ENCODE results near the gene IGHMBP2.
"Not testable (repeated sequence)": the region's sequence is repeated elsewhere in the genome, so short reads cannot be mapped to it uniquely, and the experiment has no call there.

IGHMBP2 gene

DNA sequence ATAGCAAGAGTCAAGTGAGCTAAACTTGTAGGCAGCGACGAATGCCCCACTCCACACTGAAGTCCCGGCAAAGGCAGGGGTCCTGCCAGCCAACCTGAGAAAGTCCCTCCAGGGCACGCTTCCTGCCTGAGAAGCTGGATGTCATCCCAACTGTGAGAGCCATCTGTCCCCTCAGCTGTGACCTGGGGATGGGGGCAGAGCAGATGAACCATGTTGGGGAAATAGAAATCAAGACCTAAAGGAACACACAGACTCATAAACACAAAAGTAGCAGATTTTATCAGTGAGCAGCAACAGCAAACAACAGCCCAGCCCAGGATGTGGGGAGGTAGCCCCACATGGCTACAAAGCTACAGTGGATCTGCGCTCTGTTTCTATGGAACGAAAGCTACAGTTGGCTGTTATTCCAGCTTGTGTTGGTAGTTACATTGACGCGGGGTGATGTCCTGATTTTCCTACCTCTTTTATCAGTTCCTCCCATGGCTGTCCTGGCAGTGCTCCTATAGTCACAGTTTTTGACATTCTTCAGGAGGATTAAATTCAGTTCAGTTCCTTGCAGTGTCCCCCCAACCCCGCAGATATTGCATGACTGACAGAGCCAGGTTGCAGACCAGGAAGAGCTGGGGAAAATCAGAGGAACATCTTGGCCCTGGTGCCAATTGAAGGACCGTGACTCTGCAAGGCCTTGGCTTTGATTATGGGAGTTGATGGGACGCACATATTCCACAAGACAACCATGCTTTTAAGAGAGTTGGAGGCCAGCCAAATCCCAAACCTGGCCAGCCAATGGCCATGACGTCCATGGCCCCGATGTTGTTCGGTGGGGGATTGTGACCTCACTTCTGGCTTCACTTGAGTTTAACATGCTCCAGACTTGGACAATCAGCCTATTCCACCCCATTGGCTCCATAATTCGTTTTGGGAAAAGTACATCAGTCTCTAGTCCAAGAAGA is 62.5 kb downstream of the IGHMBP2 start:
- no peak for DNase-seq

DNA sequence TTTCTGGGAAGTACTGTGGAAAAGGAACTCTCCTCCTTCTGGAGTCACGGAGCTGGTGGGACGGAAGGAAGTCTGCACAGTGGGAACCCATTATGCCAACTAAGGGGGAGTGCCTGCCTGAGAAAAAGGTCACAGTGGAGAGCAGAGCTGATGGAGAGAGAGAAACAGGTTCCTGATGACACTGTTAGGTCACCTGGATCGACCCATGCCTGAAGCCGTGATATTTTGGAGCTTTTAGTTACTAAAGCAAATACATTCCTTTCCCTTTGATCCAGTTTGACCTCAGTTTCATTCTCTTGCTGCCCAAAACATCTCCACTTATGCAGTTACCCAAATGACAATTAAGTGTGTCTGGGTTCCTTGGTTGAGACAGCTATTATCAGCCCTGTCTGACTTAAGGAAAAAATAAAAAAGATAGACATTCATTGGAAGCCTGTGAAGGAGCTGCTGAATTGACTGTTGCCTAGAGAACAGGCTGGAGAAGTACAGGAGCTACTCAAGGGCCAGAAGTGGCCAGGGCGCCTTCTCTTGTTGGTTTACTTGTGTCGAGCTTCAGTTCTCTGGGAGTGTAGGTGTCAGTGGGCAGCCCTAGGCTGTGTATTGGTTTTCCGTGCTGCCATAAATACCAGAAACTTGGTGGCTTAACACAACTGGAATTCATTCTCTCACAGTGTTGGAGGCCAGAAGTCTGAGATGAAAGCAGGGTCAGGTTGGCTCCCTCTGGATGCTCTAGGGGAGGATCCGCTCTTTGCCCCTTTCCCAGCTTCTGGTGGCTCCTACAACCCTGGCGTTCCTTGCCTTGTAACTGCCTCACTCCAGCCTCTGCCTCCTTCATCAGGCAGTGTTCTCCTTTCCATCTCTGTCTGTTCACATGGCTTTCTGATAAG is 63.4 kb downstream of the IGHMBP2 start:
- DNase-seq, result no peak

DNA sequence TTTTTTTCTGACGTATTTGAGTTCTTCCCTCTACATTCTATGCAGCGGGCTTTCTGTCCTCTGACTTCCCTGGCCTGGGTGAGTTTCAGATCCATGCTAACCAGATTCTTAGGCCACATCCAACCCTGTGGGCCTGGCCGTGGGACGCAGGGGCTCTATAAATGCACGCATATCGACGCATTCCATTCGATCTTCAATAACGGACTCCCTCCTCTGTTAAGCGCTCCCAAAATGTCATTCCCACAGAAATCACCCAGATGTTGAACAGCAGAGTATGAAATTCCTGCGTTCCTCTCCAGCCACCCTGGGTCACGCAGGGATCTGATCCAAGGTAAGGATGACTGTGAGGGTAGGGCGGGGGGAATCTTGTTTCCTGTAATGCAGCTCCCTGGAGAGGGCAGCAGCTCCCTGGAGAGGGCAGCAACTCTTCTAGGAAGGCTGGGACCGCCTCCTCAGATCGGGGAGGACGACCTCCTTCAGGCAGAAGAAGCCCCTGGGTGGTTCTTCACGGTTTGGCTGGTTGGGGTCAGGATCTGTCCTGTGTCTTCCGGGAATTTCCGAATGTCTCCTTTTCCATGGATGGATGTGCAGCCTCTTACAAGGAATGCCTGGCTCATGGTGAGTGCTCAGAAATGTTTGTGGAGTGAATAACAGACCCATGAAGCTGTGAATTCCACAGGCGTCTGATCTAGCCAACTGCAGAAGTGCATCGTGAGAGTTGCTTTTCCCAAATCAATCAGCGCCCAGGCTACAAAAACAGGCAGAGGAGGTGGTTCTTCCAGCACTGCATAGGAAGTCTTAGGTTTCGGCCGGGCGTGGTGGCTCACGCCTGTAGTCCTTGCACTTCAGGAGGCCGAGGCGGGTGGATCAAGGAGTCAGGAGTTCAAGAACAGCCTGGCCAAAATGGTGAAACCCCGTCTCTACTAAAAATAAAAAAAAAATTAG is 64.9 kb downstream of the IGHMBP2 start:
- DNase-seq, result no peak

DNA sequence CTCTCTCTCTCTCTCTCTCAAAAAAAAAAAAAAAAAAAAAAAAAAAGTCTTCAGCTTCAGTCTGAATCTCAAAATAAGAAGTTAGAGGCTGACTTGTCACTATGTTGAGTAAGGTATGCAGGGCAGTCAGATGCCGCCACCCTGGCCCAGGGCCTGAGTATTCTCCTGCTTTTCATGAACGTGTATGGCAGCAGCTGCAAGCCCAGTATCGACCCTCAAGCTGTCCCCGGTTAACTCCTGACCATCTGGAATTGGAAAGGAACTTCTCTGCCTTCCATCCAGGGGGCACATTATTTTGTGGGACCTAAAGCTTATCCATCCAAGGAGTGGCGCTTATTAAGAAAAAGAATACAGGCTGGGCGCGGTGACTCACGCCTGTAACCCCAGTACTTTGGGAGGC is 65.7 kb downstream of the IGHMBP2 start:
- no peak for DNase-seq

DNA sequence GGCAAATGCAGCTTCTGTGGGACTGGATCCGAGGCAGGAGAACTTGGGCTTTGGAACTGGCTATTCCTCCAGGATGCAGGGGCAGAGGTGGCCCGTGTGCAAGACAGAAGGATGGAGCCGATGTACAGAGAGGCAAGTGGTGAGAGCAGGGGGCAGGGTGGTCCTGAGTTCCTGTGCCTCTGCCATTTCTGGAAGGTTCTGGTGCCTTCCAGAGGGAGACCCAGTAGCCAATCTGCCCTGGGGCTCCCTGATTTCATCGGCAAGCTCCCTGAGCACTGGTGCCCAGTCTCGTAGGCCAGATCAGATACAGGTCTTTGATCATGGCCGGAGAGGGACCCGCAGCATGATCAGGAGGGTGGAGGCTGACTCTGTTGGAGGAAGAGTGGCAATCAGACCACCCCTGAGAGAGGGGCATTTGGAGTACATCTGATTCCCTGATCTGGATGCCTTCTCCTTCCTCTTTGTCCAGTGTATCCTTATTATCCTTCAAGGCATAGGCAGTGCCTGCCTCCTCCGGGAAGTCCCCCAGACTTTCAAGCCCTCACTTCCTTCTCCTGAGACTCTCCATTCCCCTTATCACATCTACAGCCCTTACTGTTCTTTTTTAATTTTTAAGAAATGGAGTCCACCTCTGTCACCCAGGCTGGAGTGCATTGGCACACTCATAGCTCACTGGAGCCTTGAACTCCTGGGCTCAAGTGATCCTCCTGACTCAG is 67.4 kb downstream of the IGHMBP2 start:
- DNase-seq, result no peak

DNA sequence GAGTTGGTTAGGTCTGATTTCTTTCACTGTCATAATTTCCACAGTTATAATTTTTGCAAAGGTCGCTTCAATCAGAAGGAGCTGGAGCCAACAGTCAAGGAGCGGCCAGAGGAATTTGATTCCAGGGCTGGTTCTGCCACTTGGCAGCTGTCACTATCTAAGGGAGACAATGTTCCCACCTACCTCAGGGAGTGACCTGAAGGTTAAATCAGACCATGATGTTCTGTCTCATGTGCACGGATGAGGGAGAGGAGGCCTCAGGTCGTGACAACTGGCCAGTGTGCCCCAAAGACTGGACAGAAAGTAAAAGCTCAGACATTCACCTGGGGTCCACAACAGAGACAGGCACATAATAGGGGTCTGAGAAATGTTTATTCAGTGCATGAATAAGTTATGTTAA is 69.5 kb downstream of the IGHMBP2 start:
- no peak for DNase-seq

DNA sequence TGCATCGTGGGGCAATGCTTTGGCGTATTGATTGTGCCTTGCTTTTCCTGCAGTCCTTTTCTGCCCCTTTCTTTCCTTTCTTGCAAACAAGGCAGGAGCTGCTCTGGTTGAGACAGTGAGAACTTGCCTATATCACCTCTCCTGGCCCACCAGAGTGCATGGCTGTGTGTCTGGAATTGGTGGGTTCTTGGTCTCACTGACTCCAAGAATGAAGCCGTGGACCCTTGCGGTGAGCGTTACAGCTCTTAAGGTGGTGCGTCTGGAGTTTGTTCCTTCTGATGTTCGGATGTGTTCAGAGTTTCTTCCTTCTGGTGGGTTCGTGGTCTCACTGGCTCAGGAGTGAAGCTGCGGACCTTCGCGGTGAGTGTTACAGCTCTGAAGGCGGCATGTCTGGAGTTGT is 70.0 kb downstream of the IGHMBP2 start:
- not testable (repeated sequence) for DNase-seq

DNA sequence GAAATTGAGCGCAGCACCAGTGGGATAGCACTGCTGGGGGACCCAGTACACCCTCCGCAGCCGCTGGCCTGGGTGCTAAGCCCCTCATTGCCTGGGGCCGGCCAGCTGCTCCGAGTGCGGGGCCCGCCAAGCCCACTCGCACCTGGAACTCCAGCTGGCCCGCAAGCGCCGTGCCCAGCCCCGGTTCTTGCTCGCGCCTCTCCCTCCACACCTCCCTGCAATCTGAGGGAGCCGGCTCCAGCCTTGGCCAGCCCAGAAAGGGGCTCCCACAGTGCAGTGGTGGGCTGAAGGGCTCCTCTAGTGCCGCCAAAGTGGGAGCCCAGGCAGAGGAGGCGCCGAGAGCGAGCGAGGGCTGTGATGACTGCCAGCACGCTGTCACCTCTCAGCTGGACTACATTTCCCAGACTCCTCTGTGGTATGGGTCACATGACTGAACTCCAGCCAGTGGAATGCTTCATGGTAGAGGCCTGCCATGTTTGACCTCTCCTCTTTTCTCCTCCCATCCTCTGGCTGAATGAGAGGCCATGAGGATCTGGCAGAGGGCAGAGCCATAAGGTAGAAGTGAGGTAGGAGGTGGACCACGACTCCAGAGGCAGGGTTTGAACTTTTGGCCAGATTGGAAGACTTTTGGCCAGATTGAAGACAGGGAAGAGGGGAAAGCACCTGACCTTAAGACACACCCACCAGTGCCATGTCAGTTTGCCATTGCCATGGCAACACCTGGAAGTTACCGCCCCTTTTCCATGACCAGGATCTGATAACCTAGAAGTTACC is 70.9 kb downstream of the IGHMBP2 start:
- no peak for DNase-seq

DNA sequence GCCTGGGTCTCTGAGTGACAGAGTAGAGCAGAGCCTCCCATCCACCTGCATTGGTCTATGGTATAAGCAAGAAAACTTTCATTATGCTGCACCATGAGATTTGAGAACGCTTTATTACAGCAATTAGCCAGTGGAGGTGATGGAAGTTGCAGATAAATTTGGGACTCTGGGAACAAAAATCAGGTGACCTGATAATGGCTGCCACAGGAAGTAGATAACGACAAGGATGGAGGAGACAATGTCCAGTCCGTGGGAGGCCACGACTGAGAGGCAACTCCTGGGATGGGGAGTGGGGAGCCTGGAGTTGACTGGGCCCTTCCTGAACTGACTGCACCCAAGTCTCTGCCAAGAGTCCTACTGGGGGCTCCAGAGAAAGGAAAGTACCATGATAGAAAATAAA is 72.4 kb downstream of the IGHMBP2 start:
- DNase-seq, result no peak

DNA sequence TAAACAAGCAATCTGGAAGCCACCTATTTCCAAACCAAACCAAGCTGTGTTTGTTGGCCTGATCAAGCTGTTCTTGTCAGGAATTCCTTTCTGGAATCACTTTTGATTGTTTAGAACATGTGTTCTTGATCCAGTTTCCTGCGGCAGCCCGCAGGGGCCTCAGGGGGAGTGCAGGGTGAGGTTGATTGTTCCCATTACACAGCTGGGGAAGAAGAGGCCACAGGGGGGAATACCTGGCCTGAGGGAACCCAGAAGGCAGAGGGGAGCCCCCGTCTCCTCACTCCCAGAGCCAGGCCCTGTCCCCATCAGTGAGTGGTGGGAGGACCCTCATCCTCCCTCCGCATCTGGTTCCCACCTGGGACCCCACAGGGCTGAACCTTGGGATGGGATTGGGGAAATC is 72.9 kb downstream of the IGHMBP2 start:
- DNase-seq, result no peak

DNA sequence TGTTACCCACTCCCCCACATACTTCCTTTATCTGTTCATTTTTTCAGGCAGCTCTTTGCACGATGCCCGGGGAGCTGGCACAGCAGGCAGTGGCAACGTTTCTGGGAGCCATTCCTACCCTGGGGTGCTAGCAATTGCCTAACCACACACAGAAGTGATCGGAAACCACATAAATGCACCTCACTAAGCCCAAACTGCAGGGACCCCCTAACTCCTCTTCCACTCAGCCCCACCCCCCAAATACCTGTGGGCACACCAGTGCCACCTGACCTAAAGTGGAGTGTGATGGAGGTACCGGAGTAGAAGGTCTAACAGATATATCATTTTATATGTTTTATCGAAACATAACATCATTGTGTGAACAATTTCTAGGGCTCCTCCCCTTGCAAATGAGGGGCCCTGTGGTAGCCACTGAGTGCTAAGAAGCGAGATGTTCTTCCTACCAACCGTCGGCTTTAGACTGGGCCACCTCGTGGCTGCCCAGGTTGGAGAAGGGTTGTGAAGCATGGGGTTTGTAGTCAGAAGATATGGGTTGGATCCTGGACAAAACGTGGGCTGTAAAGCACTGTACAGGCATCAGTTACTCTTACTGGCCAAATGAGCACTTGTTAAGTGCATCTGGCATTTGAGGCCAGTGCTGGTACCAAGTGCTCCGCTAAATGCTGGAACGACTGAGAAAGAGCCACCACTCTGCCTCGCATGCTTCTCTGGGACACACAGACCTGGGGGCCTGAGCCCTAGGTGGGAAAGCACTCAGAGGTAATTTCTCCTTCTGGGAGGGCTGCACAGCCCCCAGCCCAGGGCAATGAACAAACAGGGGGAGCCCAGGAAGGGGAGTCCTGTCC is 74.3 kb downstream of the IGHMBP2 start:
- no peak for DNase-seq

DNA sequence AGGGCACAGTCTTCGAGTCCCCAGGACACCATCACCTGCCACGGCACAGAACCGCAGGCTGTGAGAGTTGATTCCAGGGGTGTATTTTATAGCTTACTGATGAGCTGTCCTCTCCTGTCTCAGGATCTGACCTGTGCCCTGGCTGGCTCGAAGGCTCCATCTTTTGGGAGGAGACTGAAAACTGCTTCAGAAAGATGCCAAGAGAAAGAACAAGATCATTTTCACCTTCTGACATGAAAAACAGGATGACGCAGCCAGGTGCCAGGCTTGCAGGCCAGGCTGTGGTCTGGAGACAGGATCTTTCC is 74.9 kb downstream of the IGHMBP2 start:
- DNase-seq, result no peak

DNA sequence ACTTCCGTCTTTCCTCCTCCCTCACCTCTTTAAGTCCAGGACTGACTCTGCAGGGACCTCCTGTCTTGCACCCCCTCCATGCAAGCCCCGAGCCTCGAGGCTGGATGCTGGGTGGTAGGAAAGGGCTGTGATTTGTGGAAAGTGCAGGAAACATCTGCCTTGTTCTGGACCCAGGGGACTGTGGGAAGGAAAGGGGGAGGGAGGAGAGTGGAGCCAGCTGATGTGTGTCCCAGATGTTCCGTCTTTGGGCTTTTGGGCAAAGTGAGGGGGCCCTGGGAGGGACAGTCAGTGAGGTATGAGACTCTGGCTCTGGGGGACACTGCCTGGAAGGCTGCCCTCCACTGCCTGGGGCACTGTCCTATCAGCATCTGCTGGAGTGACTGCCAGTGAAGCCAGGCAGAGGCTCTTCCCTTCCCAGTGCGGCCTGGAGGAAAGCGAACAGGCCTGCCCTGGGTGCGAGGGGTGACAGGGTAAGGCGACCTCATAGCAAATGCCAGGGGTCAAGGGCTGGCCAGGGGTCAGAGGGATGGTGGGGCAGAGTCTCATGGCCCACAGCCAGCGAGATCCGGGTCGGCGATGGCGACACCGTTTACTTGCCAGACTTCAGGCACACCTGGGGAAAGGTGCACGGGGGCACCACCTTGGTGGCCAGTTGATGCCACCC is 75.4 kb downstream of the IGHMBP2 start:
- no peak for DNase-seq

DNA sequence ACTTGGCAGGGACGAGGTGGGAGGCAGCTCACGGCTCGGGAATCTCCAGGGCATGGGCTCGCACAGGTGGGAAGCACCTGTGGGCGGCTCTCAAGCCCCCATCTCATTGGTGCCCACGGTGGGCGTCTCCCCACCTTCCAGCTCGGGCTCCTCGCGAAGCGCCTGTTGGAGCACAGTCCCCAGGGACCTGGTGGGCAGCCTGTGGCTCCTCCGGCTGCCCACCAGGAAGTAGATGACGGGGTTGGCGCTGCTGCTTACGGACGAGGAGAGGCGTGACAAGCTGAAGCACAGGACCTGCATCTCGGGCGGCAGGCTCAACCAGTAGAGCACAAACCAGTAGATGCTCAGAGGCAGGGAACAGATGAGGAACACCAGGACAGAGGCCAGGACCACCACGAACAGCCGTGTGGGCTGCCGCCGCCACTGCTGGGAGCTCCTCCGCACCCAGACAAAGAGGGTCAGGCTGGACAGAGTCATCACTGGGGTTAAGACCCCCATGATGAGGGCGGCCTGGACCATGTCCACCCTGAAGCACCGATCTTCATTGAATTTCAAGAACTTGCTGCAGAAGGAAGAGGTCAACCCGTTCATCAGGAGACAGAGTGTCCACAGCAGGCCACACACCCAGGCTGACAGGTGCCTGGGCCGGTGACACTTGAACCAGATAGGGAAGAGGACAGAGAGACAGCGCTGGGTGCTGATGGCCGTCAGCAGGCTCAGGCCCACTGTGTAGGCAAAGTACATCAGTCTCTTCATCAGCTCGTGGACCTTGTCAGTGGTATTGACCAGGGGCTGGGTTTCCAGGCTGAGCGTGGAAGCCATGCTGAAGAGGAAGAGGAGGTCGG is 76.5 kb downstream of the IGHMBP2 start:
- no peak for DNase-seq

DNA sequence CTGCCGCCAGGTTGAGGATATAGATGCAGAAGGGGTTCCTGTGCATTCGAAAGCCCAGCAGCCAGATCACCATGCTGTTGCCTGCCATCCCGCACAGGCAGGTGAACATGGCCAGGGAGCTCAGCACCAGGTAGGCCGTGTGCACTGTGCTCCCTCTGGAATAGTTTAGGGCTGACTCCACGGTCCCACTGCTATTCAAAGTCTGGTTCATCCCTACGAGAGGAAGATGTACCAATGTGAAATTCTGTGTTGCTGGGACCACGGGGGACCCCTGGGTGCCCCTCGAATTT is 77.0 kb downstream of the IGHMBP2 start, which contains the start of gene MRGPRD:
TSS of gene MRGPRD (minus strand) at position 211 of the 290 bp plus-strand sequence. CDS start at position 211, 0 bp downstream.
- DNase-seq, result no peak

DNA sequence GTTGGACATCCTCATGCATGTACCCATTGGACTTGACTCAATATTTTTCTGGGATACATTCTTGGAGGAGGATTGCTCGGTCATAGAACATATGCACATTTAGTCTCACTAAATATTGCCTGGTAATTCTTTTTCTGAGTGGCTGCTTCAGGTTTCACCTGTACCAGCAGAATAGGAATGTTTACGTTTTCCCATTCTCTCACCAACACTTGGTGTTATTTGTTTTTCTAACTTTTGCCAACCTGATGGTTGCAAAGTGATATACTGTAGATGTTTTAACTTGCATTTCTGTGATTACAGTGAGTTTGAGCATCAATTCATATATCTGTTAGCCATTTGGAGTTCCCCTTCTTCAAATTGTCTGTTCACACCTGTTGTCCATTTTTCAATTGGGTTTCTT is 78.4 kb downstream of the IGHMBP2 start:
- DNase-seq, result no peak

DNA sequence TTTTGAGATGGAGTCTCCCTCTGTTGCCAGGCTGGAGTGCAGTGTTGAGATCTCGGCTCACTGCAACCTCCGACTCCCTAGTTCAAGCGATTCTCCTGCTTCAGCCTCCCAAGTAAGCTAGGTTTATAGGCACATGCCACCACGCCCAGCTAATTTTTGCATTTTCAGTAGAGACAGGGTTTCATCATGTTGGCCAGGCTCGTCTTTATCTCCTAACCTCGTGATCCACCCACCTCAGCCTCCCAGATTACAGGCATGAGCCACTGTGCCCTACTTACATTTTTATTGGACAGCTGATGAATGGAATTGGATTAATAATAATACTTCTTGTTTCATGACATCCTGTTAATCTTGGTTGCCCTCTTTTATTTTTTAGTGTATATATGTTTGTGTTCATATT is 80.1 kb downstream of the IGHMBP2 start:
- no peak for DNase-seq

DNA sequence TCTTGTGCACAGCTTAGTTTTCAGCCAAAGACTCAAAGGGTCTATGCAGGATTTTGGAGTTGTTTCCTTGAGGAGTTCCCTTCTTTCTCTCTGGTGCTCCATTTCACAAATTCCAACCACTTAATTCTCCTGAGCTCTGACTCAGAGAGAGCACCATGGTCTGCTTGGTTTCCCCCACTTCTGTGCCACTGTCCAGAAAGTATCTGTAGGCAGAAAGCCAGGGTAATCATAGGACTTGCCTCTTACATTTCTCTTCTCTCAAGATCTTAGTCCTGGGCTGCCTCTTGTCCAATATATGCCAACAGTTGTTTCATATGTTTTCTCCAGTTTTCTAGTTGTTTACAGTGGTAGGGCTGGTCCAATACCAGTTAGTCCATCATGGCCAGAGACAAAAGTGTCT is 83.5 kb downstream of the IGHMBP2 start:
- DNase-seq, result no peak

DNA sequence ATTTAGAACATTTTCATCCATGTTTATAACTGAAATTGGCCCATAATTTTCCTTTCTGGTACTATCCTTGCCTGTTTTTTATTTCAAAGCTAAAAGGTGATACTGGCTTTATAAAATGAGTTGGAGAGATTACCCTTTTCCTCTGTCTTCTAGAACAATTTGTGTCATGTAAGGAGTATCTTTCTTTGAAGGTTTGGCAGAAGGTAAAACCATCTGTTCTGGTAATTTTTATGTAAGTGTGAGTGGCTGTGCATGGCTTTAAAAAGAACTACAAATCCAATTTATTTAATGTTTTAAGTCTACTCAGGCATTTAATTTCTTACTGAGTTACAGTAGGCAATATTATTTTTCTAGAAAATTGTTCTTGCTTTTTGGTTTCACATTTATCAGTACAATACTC is 84.8 kb downstream of the IGHMBP2 start:
- DNase-seq, result no peak
